Measurements from ENCODE around the gene NPM3.

The NPM3 gene

GRCh38 chr10:101782811-101783735, at the start of gene NPM3:
Gene NPM3 (minus strand): TSS chr10:101783446. CDS start chr10:101783390, 56 bp downstream.
- in situ Hi-C loops (cut with HindIII; ENCODE audit: low sequenced_read_pairs) = no loop called here

GRCh38 chr10:101832325-101832771, 49.1 kb upstream of the NPM3 start:
- in situ Hi-C loops (cut with HindIII; ENCODE audit: low sequenced_read_pairs) = no loop called here

GRCh38 chr10:101831169-101831811, 48.0 kb upstream of the NPM3 start:
- in situ Hi-C loops (cut with HindIII; ENCODE audit: low sequenced_read_pairs) = no loop called here

GRCh38 chr10:101830322-101831168, 47.3 kb upstream of the NPM3 start:
- in situ Hi-C loops (cut with HindIII; ENCODE audit: low sequenced_read_pairs) = no loop called here

- in situ Hi-C loops (cut with HindIII; ENCODE audit: low sequenced_read_pairs) = no loop called here
Observed at GRCh38 chr10:101829561-101830315, 46.5 kb upstream of the NPM3 start.

GRCh38 chr10:101828766-101829551, 45.7 kb upstream of the NPM3 start:
- in situ Hi-C loops (cut with HindIII; ENCODE audit: low sequenced_read_pairs) = no loop called here

GRCh38 chr10:101827919-101828600, 44.8 kb upstream of the NPM3 start:
- in situ Hi-C loops (cut with HindIII; ENCODE audit: low sequenced_read_pairs) = no loop called here

- in situ Hi-C loops (cut with HindIII; ENCODE audit: low sequenced_read_pairs) = no loop called here
Observed at GRCh38 chr10:101826852-101827434, 43.7 kb upstream of the NPM3 start.

- in situ Hi-C loops (cut with HindIII; ENCODE audit: low sequenced_read_pairs) = no loop called here
Observed at GRCh38 chr10:101824736-101825135, 41.5 kb upstream of the NPM3 start.

- in situ Hi-C loops (cut with HindIII; ENCODE audit: low sequenced_read_pairs) = no loop called here
Observed at GRCh38 chr10:101818872-101819633, 35.8 kb upstream of the NPM3 start.

- in situ Hi-C loops (cut with HindIII; ENCODE audit: low sequenced_read_pairs) = no loop called here
Observed at GRCh38 chr10:101818119-101818871, 35.0 kb upstream of the NPM3 start, which contains the start of gene OGA. Gene OGA (minus strand): TSS chr10:101818444. CDS start chr10:101818022, 422 bp downstream.

- in situ Hi-C loops (cut with HindIII; ENCODE audit: low sequenced_read_pairs) = no loop called here
Observed at GRCh38 chr10:101817337-101818118, 34.3 kb upstream of the NPM3 start.

- in situ Hi-C loops (cut with HindIII; ENCODE audit: low sequenced_read_pairs) = no loop called here
Observed at GRCh38 chr10:101816913-101817336, 33.7 kb upstream of the NPM3 start.

- in situ Hi-C loops (cut with HindIII; ENCODE audit: low sequenced_read_pairs) = no loop called here
Observed at GRCh38 chr10:101816376-101816775, 33.1 kb upstream of the NPM3 start.

GRCh38 chr10:101814466-101815071, 31.3 kb upstream of the NPM3 start:
- in situ Hi-C loops (cut with HindIII; ENCODE audit: low sequenced_read_pairs) = no loop called here

- in situ Hi-C loops (cut with HindIII; ENCODE audit: low sequenced_read_pairs) = no loop called here
Observed at GRCh38 chr10:101812606-101813005, 29.4 kb upstream of the NPM3 start.

Data from endothelial cell of hepatic sinusoid (primary cell).